HepG2 (cell line): ENCODE results near the gene SBK1. TPM values are rescaled to one million over a fixed set of nuclear protein-coding genes. Genes with fewer than 3 reads are reported as not detected.

Experiments
- AHR ChIP-seq: IDR thresholded peaks from 2 replicates; pipeline ENCODE4 v1.6.1; 2018; ENCODE audit warnings: missing genetic modification reagents, missing compliant biosample characterization
- ELF3 ChIP-seq: IDR thresholded peaks from 2 replicates; pipeline ENCODE4 v1.6.1; 2016; ENCODE audit warnings: missing genetic modification reagents, missing compliant biosample characterization
- GATAD2A ChIP-seq: IDR thresholded peaks from 2 replicates; pipeline ENCODE4 v1.6.1; 2016
- HNF4A ChIP-seq: sonication (generic); formaldehyde crosslinking; IDR thresholded peaks from 2 replicates; pipeline ENCODE4 v1.4.0; 2020; ENCODE audit warnings: missing genetic modification reagents
- LCORL ChIP-seq, 2 experiments: fragments of 450-650 bp in 1 of 2; sonication (generic) in 1 of 2; formaldehyde crosslinking in 1 of 2; IDR thresholded peaks; 2 replicates each; pipeline versions ENCODE4 v1.5.0 to v1.6.1; 2017 to 2020; ENCODE audit warnings: antibody characterized with exemption in 1 of 2, missing genetic modification reagents in 1 of 2
- MAFK ChIP-seq, 2 experiments: IDR thresholded peaks in 1 of 2; conservative IDR thresholded peaks in 1 of 2; 2 replicates each; pipeline ENCODE4 v1.6.1; 2011; ENCODE audit warnings: improper control_type of control experiment in 2 of 2, low read length in 2 of 2
- NFKBIZ ChIP-seq: IDR thresholded peaks from 2 replicates; pipeline ENCODE4 v1.6.1; 2018; ENCODE audit warnings: missing genetic modification reagents, missing compliant biosample characterization
- NR2C2 ChIP-seq: sonication (generic); formaldehyde crosslinking; IDR thresholded peaks from 2 replicates; pipeline ENCODE4 v1.4.0; 2020; ENCODE audit warnings: missing genetic modification reagents, mild to moderate bottlenecking, moderate library complexity, borderline replicate concordance
- SATB2 ChIP-seq: sonication (generic); formaldehyde crosslinking; IDR thresholded peaks from 2 replicates; pipeline ENCODE4 v1.5.0; 2020; ENCODE audit warnings: missing genetic modification reagents
- ZNF101 ChIP-seq: sonication (generic); formaldehyde crosslinking; IDR thresholded peaks from 2 replicates; pipeline ENCODE4 v1.4.0; 2020; ENCODE audit warnings: mild to moderate bottlenecking, low read depth, missing genetic modification reagents, borderline replicate concordance
- ZNF12 ChIP-seq: sonication (generic); formaldehyde crosslinking; IDR thresholded peaks from 2 replicates; pipeline ENCODE4 v1.5.0; 2020; ENCODE audit warnings: missing genetic modification reagents
- ZNF232 ChIP-seq: sonication (generic); formaldehyde crosslinking; IDR thresholded peaks from 2 replicates; pipeline ENCODE4 v1.4.0; 2020; ENCODE audit warnings: missing genetic modification reagents, borderline replicate concordance
- ZNF354B ChIP-seq: sonication (generic); formaldehyde crosslinking; IDR thresholded peaks from 2 replicates; pipeline ENCODE4 v1.8.0; 2022; ENCODE audit warnings: mild to moderate bottlenecking, missing genetic modification reagents
- ZNF788 ChIP-seq: sonication (generic); formaldehyde crosslinking; IDR thresholded peaks from 2 replicates; pipeline ENCODE4 v1.5.0; 2020; ENCODE audit warnings: mild to moderate bottlenecking, missing genetic modification reagents, borderline replicate concordance
- ZNF83 ChIP-seq: sonication (generic); formaldehyde crosslinking; IDR thresholded peaks from 2 replicates; pipeline ENCODE4 v1.4.0; 2020; ENCODE audit warnings: missing genetic modification reagents, mild to moderate bottlenecking, borderline replicate concordance
- polyA plus RNA-seq, 8 experiments: library from polyadenylated mRNA; depleted of rRNA in 3 of 8; stranded (reverse) in 7 of 8; unstranded in 1 of 8; fragments of >200 nt; fragmentation: Illumina TruSeq in 4 of 8; extraction: Trizol in 4 of 8; gene quantifications; 2 replicates each; pipeline versions ENCODE4 v1.2.1 to v1.2.3, GENCODE V29; 2011 to 2016; ENCODE audit warnings: low read depth in 4 of 8, missing spikeins in 1 of 8, mixed read lengths in 1 of 8; ENCODE audit not compliant: insufficient read depth in 1 of 8
- total RNA-seq, 5 experiments: library from RNA; depleted of rRNA; stranded (reverse); fragments of >200 nt; fragmentation: Illumina TruSeq; extraction: Trizol; gene quantifications; 2 replicates each; pipeline ENCODE4 v1.2.3, GENCODE V29; 2016; ENCODE audit warnings: low read depth in 1 of 5
- TF ChIP-seq, protein P1 (sequence below): sonication (generic); formaldehyde crosslinking; IDR thresholded peaks from 2 replicates; pipeline ENCODE4 v1.8.0; 2022; ENCODE audit warnings: missing genetic modification reagents, mild to moderate bottlenecking, inconsistent platforms, borderline replicate concordance
- TF ChIP-seq, protein P2 (sequence below): sonication (generic); formaldehyde crosslinking; IDR thresholded peaks from 2 replicates; pipeline ENCODE4 v1.5.0; 2020; ENCODE audit warnings: mild to moderate bottlenecking, low read depth, missing genetic modification reagents, borderline replicate concordance
- TF ChIP-seq, protein P3 (sequence below): sonication (generic); formaldehyde crosslinking; IDR thresholded peaks from 2 replicates; pipeline ENCODE4 v1.4.0; 2020; ENCODE audit warnings: missing genetic modification reagents
- TF ChIP-seq, protein P4 (sequence below): sonication (generic); formaldehyde crosslinking; IDR thresholded peaks from 2 replicates; pipeline ENCODE4 v1.8.1; 2022; ENCODE audit warnings: low read depth, mild to moderate bottlenecking, missing genetic modification reagents
- TF ChIP-seq, protein P5 (sequence below): sonication (generic); formaldehyde crosslinking; IDR thresholded peaks from 2 replicates; pipeline ENCODE4 v1.4.0; 2020; ENCODE audit warnings: missing genetic modification reagents, mild to moderate bottlenecking, borderline replicate concordance

SBK1 gene
- total and polyA plus RNA-seq, 2 of the 13 experiments (the other 11 are each of a cell fraction or from before 2014, with no cell fraction given): 0.15 to 0.17 TPM

DNA sequence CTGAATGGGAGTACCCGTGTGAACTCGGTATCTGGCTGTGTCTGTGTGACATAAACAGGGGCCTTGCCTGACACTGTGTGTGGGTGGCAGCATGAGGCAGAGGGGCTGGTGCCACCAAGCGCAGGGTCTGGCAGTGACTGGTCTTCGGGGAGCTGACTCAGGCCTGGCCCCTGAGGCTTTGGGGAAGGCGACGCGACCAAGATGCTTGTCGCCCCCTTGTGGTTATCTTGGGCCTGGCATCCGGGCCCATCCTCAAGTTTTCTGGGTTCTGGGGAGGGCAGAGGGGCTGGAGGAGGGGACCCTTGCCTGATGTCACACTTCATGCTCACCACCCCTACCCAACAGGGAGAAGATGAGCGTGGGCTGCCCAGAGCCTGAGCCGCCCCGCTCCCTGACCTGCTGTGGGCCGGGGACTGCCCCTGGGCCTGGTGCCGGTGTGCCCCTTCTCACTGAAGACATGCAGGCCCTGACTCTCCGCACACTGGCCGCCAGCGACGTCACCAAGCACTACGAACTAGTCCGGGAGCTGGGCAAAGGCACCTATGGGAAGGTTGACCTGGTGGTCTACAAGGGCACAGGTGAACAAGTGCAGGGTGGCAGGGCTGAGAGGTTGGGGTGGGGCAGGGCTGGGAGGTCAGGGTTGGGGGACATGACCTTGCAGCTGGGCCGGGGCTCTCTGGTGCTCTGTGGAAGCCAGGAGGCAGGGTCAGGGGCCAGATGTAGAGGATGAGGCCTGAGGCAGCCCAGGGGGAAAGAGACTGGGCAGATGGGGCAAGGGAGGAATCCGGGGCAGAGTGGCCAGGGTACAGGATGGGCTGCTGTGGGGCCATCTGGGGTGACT, 24.9 kb downstream of the SBK1 start (continued):
- TF ChIP-seq GATAD2A (0 out of 2 replicates have a peak, but pooled peaks have one; percentile 10), ZNF354B (CRISPR knock-in tag) (no peak), HNF4A (CRISPR knock-in tag) (no peak), LCORL (IDR thresholded peaks at IDR 0.05) (no peak), LCORL (CRISPR knock-in tag; IDR thresholded peaks at IDR 0.05) (no peak), ZNF12 (CRISPR knock-in tag) (no peak), ELF3 (CRISPR knock-in tag) (0 out of 2 replicates have a peak, but pooled peaks have one; percentile 15), NFKBIZ (CRISPR knock-in tag) (no peak), ZNF788 (CRISPR knock-in tag) (no peak), NR2C2 (CRISPR knock-in tag) (no peak), MAFK (conservative IDR thresholded peaks at IDR 0.05 in 1 of 2, IDR thresholded peaks at IDR 0.05 in 1 of 2; ENCODE audit: low read length in 2 of 2) (peak in 1 of 2 experiments; percentile 35; a peak in 1 of 4 replicates), AHR (CRISPR knock-in tag) (no peak), SATB2 (CRISPR knock-in tag) (no peak), ZNF101 (CRISPR knock-in tag) (no peak), ZNF232 (CRISPR knock-in tag) (no peak), ZNF83 (CRISPR knock-in tag) (no peak)
- TF ChIP-seq, protein P1, sequence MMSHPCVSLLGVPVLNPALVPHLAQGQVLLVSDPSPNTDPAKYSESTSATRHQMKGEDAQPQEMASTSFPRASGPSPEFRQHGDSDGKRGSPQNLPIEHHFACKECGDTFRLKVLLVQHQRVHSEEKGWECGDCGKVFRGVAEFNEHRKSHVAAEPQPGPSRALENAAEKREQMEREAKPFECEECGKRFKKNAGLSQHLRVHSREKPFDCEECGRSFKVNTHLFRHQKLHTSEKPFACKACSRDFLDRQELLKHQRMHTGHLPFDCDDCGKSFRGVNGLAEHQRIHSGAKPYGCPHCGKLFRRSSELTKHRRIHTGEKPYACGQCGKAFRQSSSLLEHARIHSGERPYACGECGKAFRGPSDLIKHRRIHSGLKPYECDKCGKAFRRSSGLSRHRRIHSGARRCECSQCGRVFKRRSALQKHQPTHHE (CRISPR knock-in tag): no peak
- TF ChIP-seq, protein P2, sequence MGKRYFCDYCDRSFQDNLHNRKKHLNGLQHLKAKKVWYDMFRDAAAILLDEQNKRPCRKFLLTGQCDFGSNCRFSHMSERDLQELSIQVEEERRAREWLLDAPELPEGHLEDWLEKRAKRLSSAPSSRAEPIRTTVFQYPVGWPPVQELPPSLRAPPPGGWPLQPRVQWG (CRISPR knock-in tag): no peak
- TF ChIP-seq, protein P3, sequence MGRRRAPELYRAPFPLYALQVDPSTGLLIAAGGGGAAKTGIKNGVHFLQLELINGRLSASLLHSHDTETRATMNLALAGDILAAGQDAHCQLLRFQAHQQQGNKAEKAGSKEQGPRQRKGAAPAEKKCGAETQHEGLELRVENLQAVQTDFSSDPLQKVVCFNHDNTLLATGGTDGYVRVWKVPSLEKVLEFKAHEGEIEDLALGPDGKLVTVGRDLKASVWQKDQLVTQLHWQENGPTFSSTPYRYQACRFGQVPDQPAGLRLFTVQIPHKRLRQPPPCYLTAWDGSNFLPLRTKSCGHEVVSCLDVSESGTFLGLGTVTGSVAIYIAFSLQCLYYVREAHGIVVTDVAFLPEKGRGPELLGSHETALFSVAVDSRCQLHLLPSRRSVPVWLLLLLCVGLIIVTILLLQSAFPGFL (CRISPR knock-in tag): no peak
- TF ChIP-seq, protein P4, sequence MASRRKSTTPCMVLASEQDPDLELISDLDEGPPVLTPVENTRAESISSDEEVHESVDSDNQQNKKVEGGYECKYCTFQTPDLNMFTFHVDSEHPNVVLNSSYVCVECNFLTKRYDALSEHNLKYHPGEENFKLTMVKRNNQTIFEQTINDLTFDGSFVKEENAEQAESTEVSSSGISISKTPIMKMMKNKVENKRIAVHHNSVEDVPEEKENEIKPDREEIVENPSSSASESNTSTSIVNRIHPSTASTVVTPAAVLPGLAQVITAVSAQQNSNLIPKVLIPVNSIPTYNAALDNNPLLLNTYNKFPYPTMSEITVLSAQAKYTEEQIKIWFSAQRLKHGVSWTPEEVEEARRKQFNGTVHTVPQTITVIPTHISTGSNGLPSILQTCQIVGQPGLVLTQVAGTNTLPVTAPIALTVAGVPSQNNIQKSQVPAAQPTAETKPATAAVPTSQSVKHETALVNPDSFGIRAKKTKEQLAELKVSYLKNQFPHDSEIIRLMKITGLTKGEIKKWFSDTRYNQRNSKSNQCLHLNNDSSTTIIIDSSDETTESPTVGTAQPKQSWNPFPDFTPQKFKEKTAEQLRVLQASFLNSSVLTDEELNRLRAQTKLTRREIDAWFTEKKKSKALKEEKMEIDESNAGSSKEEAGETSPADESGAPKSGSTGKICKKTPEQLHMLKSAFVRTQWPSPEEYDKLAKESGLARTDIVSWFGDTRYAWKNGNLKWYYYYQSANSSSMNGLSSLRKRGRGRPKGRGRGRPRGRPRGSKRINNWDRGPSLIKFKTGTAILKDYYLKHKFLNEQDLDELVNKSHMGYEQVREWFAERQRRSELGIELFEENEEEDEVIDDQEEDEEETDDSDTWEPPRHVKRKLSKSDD (CRISPR knock-in tag): no peak
- TF ChIP-seq, protein P5, sequence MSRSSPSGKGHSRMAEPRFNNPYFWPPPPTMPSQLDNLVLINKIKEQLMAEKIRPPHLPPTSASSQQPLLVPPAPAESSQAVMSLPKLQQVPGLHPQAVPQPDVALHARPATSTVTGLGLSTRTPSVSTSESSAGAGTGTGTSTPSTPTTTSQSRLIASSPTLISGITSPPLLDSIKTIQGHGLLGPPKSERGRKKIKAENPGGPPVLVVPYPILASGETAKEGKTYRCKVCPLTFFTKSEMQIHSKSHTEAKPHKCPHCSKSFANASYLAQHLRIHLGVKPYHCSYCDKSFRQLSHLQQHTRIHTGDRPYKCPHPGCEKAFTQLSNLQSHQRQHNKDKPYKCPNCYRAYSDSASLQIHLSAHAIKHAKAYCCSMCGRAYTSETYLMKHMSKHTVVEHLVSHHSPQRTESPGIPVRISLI (CRISPR knock-in tag): no peak
